ENCODE measurements around the gene DOC2A. TPM values are rescaled to one million over a fixed set of nuclear protein-coding genes. Genes with fewer than 3 reads are reported as not detected.

The DOC2A gene
- total and polyA plus RNA-seq, 9 of the 15 experiments (the other 6 are each of a cell fraction or from before 2014, with no cell fraction given) = 0.03 to 0.38 (median 0.28) TPM; not detected in 1

DNA sequence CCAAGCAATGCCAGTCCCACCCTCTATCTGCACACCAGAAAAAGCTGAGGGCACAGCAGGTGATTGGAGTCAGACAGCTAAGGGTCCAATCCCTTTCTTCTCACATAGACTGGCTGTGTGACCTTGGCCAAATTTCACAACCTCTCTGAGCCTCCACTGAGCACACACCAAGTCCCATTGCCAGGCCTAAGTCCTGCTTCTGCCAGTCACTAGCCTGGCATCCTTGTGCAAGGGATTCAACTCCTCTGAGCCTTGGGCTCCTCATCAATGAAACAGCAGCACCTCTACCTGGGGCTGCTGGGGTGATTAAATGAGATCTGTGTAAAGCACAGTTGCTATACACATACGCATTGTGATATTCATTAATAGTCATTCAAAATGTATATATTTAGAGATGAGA, 35.8 kb upstream of the DOC2A start (continued):
- TF ChIP-seq ZNF143 (CRISPR knock-in tag; IDR thresholded peaks at IDR 0.05) = no peak

DNA sequence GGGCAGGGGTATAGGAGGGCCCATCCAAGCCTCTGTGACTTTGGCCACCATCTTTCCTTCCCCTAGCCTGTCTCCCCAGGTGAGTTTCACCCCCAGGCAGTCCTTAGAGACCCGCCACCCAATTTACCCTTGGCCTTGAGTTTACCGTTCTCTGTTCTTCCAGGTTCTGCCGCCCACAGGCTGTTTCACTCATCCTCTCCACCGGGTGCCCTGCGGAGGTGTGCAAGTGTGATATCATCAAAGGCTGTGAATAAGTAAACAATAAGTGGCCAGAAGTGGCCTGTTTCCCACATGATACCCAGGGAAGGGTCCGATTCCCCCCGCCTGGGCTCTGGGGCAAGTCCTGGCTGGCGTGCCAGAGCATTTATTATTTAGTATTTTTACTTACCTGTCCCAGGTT, 35.4 kb upstream of the DOC2A start:
- no peaks in the 10 kb centered on the region for H3K36me3 ChIP-seq (ENCODE audit: control insufficient read depth, insufficient read depth, low read length)
- WGBS (ENCODE audit: insufficient coverage, low coverage, missing lambda C conversion rate) = 14% methylated on average over 5 of the region's 8 CpGs
- FAIRE-seq (no peak), ATAC-seq (peak; percentile 29; the same call in 1 of the 3 replicates), DNase-seq (ENCODE audit: extremely low read depth in 1 of 4, low spot score in 3 of 4) (no peak)
- peak; percentile 57; the same call in 1 of the 2 replicates for TF ChIP-seq EGR1 (conservative IDR thresholded peaks at IDR 0.05)
- TF ChIP-seq, protein P1, sequence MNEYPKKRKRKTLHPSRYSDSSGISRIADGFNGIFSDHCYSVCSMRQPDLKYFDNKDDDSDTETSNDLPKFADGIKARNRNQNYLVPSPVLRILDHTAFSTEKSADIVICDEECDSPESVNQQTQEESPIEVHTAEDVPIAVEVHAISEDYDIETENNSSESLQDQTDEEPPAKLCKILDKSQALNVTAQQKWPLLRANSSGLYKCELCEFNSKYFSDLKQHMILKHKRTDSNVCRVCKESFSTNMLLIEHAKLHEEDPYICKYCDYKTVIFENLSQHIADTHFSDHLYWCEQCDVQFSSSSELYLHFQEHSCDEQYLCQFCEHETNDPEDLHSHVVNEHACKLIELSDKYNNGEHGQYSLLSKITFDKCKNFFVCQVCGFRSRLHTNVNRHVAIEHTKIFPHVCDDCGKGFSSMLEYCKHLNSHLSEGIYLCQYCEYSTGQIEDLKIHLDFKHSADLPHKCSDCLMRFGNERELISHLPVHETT (CRISPR knock-in tag; conservative IDR thresholded peaks at IDR 0.05 in 1 of 2, IDR thresholded peaks at IDR 0.05 in 1 of 2) = no peak
- H3K79me2 ChIP-seq (ENCODE audit: control insufficient read depth, insufficient read depth, low read length) = no peaks in the 10 kb centered on the region
- H3K9me3 ChIP-seq (replicated peaks; ENCODE audit: control insufficient read depth, insufficient read depth, low read depth, low read length) = no peaks in the 10 kb centered on the region
- BruUV-seq (replicated peaks) = no TSS peak
- no peak overlapping the region for H3K4me3 ChIP-seq
- H3K9ac ChIP-seq (ENCODE audit: insufficient read depth in 1 of 2, low read depth in 2 of 2, low read length in 2 of 2) = no peak overlapping the region
- intact Hi-C loops (cut with micrococcal nuclease) = loop anchor here (5.0 kb wide), 1 partner anchor 46 kb away; the partner anchor contains the start of gene TBX6
- ChIA-PET POLR2A (no interaction called here), CTCF (ENCODE audit: low intra/inter-chr PET ratio) (no interaction called here)
- no peaks in the 10 kb centered on the region; a peak in 1 of 5 replicates for H3K27me3 ChIP-seq (ENCODE audit: control insufficient read depth in 2 of 2, insufficient read depth in 2 of 2, low read length in 2 of 2)
- no peak overlapping the region for H2AFZ ChIP-seq (ENCODE audit: low read depth, low read length)
- peaks cover 0 to 5% of the 10 kb centered on the region in 2 experiments; a peak in 3 of 5 replicates for H3K4me1 ChIP-seq (replicated peaks in 1 of 2; ENCODE audit: control insufficient read depth in 2 of 2, insufficient read depth in 2 of 2, low read length in 2 of 2)
- in situ Hi-C loops (cut with MboI) = no loop called here
- no peaks in the 10 kb centered on the region for H3K9me1 ChIP-seq (ENCODE audit: control insufficient read depth, insufficient read depth, low read length)
- no peak overlapping the region for H3K27ac ChIP-seq (ENCODE audit: extremely low read depth, low read depth, low read length)
- no peaks in the 10 kb centered on the region for H4K20me1 ChIP-seq (replicated peaks; ENCODE audit: control insufficient read depth, insufficient read depth, low read length)
- no peak overlapping the region for H3K4me2 ChIP-seq (ENCODE audit: insufficient read depth, low read length)
